K562 (cell line): ENCODE results near the gene SERTAD1. TPM values are rescaled to one million over a fixed set of nuclear protein-coding genes. Genes with fewer than 3 reads are reported as not detected.

Source experiments
- BCOR ChIP-seq: fragments of 450-650 bp; IDR thresholded peaks from 2 replicates; pipeline ENCODE4 v1.6.1; 2016
- CBFB ChIP-seq: sonication (generic); formaldehyde crosslinking; IDR thresholded peaks from 2 replicates; pipeline ENCODE4 v1.4.0; 2020; ENCODE audit warnings: mild to moderate bottlenecking, missing genetic modification reagents
- CBX2 ChIP-seq: fragments of 200-600 bp; sonication (generic); IDR thresholded peaks from one replicate; pipeline ENCODE4 v1.6.1; 2012; ENCODE audit warnings: mild to moderate bottlenecking, low read length, inconsistent platforms; ENCODE audit not compliant: insufficient read depth, poor library complexity, severe bottlenecking
- ELF1 ChIP-seq: fragments of 200-800 bp; sonication (Bioruptor generic); IDR thresholded peaks from 2 replicates; pipeline ENCODE4 v1.6.1; 2016; ENCODE audit warnings: missing genetic modification characterization, missing compliant biosample characterization
- HDAC3 ChIP-seq: fragments of 450-650 bp; IDR thresholded peaks from 2 replicates; pipeline ENCODE4 v1.6.1; 2018; ENCODE audit warnings: borderline replicate concordance, mild to moderate bottlenecking, moderate library complexity; ENCODE audit not compliant: partially characterized antibody
- HNRNPLL ChIP-seq: fragments of 200-400 bp; formaldehyde crosslinking; IDR thresholded peaks from 2 replicates; pipeline ENCODE4 v1.6.1; 2017; ENCODE audit warnings: low read length, low read depth, mild to moderate bottlenecking; ENCODE audit not compliant: poor library complexity, severe bottlenecking
- LCOR ChIP-seq: sonication (generic); formaldehyde crosslinking; IDR thresholded peaks from 2 replicates; pipeline ENCODE4 v1.8.0; 2022; ENCODE audit warnings: mild to moderate bottlenecking, missing genetic modification reagents
- MYNN ChIP-seq, 2 experiments: sonication (generic); formaldehyde crosslinking in 1 of 2; IDR thresholded peaks; 2 replicates each; pipeline versions ENCODE4 v1.5.0 to v1.6.1; 2016 to 2020; ENCODE audit warnings: antibody characterized with exemption in 1 of 2, missing genetic modification reagents in 1 of 2
- RBM22 ChIP-seq: fragments of 200-400 bp; formaldehyde crosslinking; IDR thresholded peaks from 2 replicates; pipeline ENCODE4 v1.6.1; 2018; ENCODE audit warnings: low read length, low read depth; ENCODE audit not compliant: poor library complexity, severe bottlenecking
- XRCC5 ChIP-seq: fragments of 200-400 bp; formaldehyde crosslinking; IDR thresholded peaks from 2 replicates; pipeline ENCODE4 v1.6.1; 2017; ENCODE audit warnings: low read depth, mild to moderate bottlenecking, low read length
- YY1 ChIP-seq, 3 experiments: IDR thresholded peaks; 2 replicates each; pipeline ENCODE4 v1.6.1; 2011; ENCODE audit warnings: low read length in 2 of 3, mild to moderate bottlenecking in 2 of 3, moderate library complexity in 2 of 3, borderline replicate concordance in 1 of 3, control low read depth in 1 of 3, low read depth in 1 of 3; ENCODE audit not compliant: insufficient read depth in 3 of 3, insufficient replicate concordance in 2 of 3, control insufficient read depth in 1 of 3, insufficient read length in 1 of 3; ENCODE audit errors: extremely low read depth in 1 of 3
- ZNF232 ChIP-seq: sonication (generic); formaldehyde crosslinking; IDR thresholded peaks from 2 replicates; pipeline ENCODE4 v1.8.0; 2022; ENCODE audit warnings: mild to moderate bottlenecking, missing genetic modification reagents
- ZNF766 ChIP-seq: fragments of 200-800 bp; sonication (Bioruptor generic); conservative IDR thresholded peaks from 2 replicates; pipeline ENCODE4 v1.6.1; 2016; ENCODE audit warnings: missing genetic modification characterization, missing compliant biosample characterization
- polyA plus RNA-seq, 8 experiments: library from polyadenylated mRNA; depleted of rRNA in 4 of 8; stranded (reverse) in 5 of 8; unstranded in 3 of 8; fragments of >200 nt; fragmentation: Nextera tagmentation in 2 of 8; fragmentation: Illumina TruSeq in 1 of 8; extraction: Ambion mirVana in 2 of 8; extraction: Trizol in 1 of 8; gene quantifications; 2 replicates each; pipeline versions ENCODE4 v1.2.1 to v1.2.3, GENCODE V29; 2011 to 2014; ENCODE audit warnings: inconsistent platforms in 1 of 8, missing spikeins in 1 of 8
- total RNA-seq, 7 experiments: library from RNA; depleted of rRNA in 6 of 7; stranded (reverse); fragments of >200 nt in 6 of 7; fragmentation: Illumina TruSeq in 2 of 7; extraction: Trizol in 2 of 7; gene quantifications; 2 replicates each; pipeline versions ENCODE4 v1.2.1 to v1.2.3, GENCODE V29; 2011 to 2021; ENCODE audit warnings: low replicate concordance in 1 of 7
- TF ChIP-seq, protein P1 (sequence below): sonication (generic); formaldehyde crosslinking; IDR thresholded peaks from 2 replicates; pipeline ENCODE4 v1.8.0; 2023; ENCODE audit warnings: missing genetic modification reagents, mild to moderate bottlenecking, borderline replicate concordance
- TF ChIP-seq, protein P2 (sequence below), 3 experiments: IDR thresholded peaks in 2 of 3; conservative IDR thresholded peaks in 1 of 3; 2 replicates each; pipeline ENCODE4 v1.5.1; 2011 to 2012; ENCODE audit warnings: low read length in 3 of 3, mild to moderate bottlenecking in 3 of 3, control low read depth in 2 of 3, improper control_type of control experiment in 1 of 3, inconsistent platforms in 1 of 3, low read depth in 1 of 3, mixed read lengths in 1 of 3, moderate library complexity in 1 of 3; ENCODE audit not compliant: insufficient read depth in 2 of 3

SERTAD1 gene
- total and polyA plus RNA-seq, 9 of the 15 experiments (the other 6 are each of a cell fraction or from before 2014, with no cell fraction given) = 0.15 to 8.7 (median 4.9) TPM

- TF ChIP-seq ZNF232 (CRISPR knock-in tag) = no peak
- TF ChIP-seq LCOR (CRISPR knock-in tag) = peak; percentile 75
- peak; percentile 89 for TF ChIP-seq HDAC3
- TF ChIP-seq HNRNPLL = peak; percentile 32
- peak in 1 of 3 experiments; percentile 56 for TF ChIP-seq YY1 (IDR thresholded peaks at IDR 0.05; ENCODE audit: borderline replicate concordance in 1 of 3, control insufficient read depth in 1 of 3, extremely low read depth in 1 of 3, insufficient read depth in 3 of 3, insufficient read length in 1 of 3, insufficient replicate concordance in 2 of 3, low read depth in 1 of 3, low read length in 2 of 3)
- no peak for TF ChIP-seq RBM22
- no peak for TF ChIP-seq CBFB (CRISPR knock-in tag)
- TF ChIP-seq ZNF766 (CRISPR knock-in tag) = peak; percentile 62; the same call in 1 of the 2 replicates
- TF ChIP-seq, protein P1, sequence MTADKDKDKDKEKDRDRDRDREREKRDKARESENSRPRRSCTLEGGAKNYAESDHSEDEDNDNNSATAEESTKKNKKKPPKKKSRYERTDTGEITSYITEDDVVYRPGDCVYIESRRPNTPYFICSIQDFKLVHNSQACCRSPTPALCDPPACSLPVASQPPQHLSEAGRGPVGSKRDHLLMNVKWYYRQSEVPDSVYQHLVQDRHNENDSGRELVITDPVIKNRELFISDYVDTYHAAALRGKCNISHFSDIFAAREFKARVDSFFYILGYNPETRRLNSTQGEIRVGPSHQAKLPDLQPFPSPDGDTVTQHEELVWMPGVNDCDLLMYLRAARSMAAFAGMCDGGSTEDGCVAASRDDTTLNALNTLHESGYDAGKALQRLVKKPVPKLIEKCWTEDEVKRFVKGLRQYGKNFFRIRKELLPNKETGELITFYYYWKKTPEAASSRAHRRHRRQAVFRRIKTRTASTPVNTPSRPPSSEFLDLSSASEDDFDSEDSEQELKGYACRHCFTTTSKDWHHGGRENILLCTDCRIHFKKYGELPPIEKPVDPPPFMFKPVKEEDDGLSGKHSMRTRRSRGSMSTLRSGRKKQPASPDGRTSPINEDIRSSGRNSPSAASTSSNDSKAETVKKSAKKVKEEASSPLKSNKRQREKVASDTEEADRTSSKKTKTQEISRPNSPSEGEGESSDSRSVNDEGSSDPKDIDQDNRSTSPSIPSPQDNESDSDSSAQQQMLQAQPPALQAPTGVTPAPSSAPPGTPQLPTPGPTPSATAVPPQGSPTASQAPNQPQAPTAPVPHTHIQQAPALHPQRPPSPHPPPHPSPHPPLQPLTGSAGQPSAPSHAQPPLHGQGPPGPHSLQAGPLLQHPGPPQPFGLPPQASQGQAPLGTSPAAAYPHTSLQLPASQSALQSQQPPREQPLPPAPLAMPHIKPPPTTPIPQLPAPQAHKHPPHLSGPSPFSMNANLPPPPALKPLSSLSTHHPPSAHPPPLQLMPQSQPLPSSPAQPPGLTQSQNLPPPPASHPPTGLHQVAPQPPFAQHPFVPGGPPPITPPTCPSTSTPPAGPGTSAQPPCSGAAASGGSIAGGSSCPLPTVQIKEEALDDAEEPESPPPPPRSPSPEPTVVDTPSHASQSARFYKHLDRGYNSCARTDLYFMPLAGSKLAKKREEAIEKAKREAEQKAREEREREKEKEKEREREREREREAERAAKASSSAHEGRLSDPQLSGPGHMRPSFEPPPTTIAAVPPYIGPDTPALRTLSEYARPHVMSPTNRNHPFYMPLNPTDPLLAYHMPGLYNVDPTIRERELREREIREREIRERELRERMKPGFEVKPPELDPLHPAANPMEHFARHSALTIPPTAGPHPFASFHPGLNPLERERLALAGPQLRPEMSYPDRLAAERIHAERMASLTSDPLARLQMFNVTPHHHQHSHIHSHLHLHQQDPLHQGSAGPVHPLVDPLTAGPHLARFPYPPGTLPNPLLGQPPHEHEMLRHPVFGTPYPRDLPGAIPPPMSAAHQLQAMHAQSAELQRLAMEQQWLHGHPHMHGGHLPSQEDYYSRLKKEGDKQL (CRISPR knock-in tag) = no peak
- TF ChIP-seq, protein P2, sequence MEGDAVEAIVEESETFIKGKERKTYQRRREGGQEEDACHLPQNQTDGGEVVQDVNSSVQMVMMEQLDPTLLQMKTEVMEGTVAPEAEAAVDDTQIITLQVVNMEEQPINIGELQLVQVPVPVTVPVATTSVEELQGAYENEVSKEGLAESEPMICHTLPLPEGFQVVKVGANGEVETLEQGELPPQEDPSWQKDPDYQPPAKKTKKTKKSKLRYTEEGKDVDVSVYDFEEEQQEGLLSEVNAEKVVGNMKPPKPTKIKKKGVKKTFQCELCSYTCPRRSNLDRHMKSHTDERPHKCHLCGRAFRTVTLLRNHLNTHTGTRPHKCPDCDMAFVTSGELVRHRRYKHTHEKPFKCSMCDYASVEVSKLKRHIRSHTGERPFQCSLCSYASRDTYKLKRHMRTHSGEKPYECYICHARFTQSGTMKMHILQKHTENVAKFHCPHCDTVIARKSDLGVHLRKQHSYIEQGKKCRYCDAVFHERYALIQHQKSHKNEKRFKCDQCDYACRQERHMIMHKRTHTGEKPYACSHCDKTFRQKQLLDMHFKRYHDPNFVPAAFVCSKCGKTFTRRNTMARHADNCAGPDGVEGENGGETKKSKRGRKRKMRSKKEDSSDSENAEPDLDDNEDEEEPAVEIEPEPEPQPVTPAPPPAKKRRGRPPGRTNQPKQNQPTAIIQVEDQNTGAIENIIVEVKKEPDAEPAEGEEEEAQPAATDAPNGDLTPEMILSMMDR (IDR thresholded peaks at IDR 0.05 in 2 of 3, conservative IDR thresholded peaks at IDR 0.05 in 1 of 3; ENCODE audit: insufficient read depth in 2 of 3, low read depth in 1 of 3, low read length in 3 of 3) = peak; percentile 85 to 91 (median 91)
- no peak for TF ChIP-seq CBX2
- peak; percentile 81 for TF ChIP-seq BCOR
- peak; percentile 10; the same call in 1 of the 2 replicates for TF ChIP-seq ELF1 (tag)
- peak; percentile 9; the same call in 1 of the 2 replicates for TF ChIP-seq XRCC5
- TF ChIP-seq MYNN (IDR thresholded peaks at IDR 0.05) = peak; percentile 83
- TF ChIP-seq MYNN (CRISPR knock-in tag; IDR thresholded peaks at IDR 0.05) = no peak
Observed at GRCh38 chr19:40464059-40465024, 38.5 kb upstream of the SERTAD1 start (continued).
